ENCODE results near the gene TWNK. TPM values are rescaled to one million over a fixed set of nuclear protein-coding genes. Genes with fewer than 3 reads are reported as not detected.

The TWNK gene
- total RNA-seq, 2 donors from 2014 or later: 9.7 to 17.3 TPM

DNA sequence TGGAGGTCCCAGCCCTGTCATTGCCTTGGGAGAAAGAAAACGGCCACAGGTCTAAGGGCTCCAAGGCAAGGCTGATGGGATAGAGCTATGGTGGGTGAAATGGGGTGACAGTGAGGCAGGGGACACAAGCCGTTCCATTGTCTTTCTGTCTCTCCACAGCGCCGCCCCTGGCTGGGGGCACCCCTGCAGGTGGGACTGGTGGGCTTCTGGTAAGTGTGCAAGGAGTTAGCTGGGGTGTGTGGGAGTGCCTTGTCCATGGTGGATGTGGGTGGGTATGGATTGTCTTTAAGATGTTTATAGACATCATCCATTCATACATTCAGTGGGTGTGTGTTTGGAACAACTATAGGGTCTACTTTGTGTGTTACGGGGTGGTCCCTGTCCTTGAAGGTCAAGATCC is 51.1 kb downstream of the TWNK start:
- Histone ChIP-seq H3K27ac (no peak overlapping the region), H3K4me3 (no peak overlapping the region), H3K4me1 (replicated peaks) (peaks cover 7% of the 10 kb centered on the region), H3K9me3 (no peaks in the 10 kb centered on the region), H3K27me3 (replicated peaks; ENCODE audit: insufficient read depth) (no peaks in the 10 kb centered on the region), H3K36me3 (peaks cover 0 to 4% of the 10 kb centered on the region in 2 donors)
- no peak for DNase-seq (ENCODE audit: low spot score)
- intact Hi-C loops (cut with DNase I): no loop called here
- TF ChIP-seq POLR2AphosphoS5 (IDR thresholded peaks at IDR 0.05) (no peak), CTCF (IDR thresholded peaks at IDR 0.05) (no peak), POLR2A (IDR thresholded peaks at IDR 0.05) (no peak)
- WGBS: 63% methylated on average over 5 of the region's 5 CpGs

DNA sequence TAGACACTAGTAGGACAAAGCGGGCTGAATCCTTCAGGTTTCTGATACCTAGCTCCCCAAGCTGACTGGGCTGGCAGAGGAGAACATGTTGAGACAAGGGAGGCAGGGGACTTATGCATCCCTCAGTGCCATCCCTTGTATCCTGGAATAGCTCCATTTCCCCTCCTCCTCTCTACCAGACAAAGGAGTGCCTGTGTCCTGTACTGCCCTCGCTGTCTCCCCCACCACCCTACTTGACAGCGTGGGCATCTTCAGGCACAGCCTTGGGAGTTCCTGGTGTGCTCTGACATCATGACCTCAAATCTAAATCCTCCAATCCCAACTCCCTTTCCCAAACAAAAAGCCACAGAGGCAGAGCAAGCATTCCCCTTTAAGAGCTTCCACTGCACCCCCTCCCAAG is 52.7 kb downstream of the TWNK start:
- Histone ChIP-seq H3K36me3 (peaks cover 0 to 4% of the 10 kb centered on the region in 2 donors), H3K27ac (no peak overlapping the region), H3K4me3 (no peak overlapping the region), H3K9me3 (no peaks in the 10 kb centered on the region), H3K4me1 (replicated peaks) (peaks cover 7% of the 10 kb centered on the region), H3K27me3 (replicated peaks; ENCODE audit: insufficient read depth) (no peaks in the 10 kb centered on the region)
- no peak for DNase-seq (ENCODE audit: low spot score)
- intact Hi-C loops (cut with DNase I): loop anchor here (2.0 kb wide), 1 partner anchor 27 kb away; no protein-coding TSS in a partner anchor
- WGBS: 82% methylated on average over 3 of the region's 3 CpGs
- TF ChIP-seq POLR2A (IDR thresholded peaks at IDR 0.05): no peak
- TF ChIP-seq POLR2AphosphoS5 (IDR thresholded peaks at IDR 0.05): no peak
- no peak for TF ChIP-seq CTCF (IDR thresholded peaks at IDR 0.05)

DNA sequence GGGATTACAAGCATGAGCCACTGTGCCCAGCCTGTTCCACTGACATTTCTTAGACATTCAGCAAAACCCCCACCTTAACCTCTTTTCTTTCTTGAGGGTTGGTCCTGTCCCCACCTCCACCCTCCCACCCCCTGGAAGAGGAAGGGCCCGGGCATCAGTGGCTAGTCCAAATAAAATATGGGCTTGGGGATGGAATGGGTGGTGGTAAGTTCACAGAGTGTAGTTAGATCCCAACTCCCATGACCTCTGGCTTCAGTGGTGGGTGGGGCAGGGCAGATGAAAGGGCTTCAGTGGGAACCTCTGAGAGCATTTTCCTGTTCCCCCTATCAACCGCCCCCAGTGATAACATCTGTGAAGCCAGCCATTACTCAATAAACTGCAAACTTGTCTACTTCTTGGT is 53.5 kb downstream of the TWNK start:
- Histone ChIP-seq H3K36me3 (no peaks in the 10 kb centered on the region), H3K27me3 (replicated peaks; ENCODE audit: insufficient read depth) (no peaks in the 10 kb centered on the region), H3K27ac (no peak overlapping the region), H3K4me1 (replicated peaks) (peaks cover 7% of the 10 kb centered on the region), H3K9me3 (no peaks in the 10 kb centered on the region), H3K4me3 (no peak overlapping the region)
- TF ChIP-seq POLR2AphosphoS5 (IDR thresholded peaks at IDR 0.05) (no peak), CTCF (IDR thresholded peaks at IDR 0.05) (no peak), POLR2A (IDR thresholded peaks at IDR 0.05) (no peak)
- DNase-seq (ENCODE audit: low spot score): no peak
- intact Hi-C loops (cut with DNase I): loop anchor here (2.0 kb wide), 1 partner anchor 26 kb away; no protein-coding TSS in a partner anchor
- WGBS: 30% methylated on average over 2 of the region's 2 CpGs

- Histone ChIP-seq H3K4me1 (replicated peaks) (peaks cover 7% of the 10 kb centered on the region), H3K9me3 (no peaks in the 10 kb centered on the region), H3K27ac (peak overlapping the region in 1 of 2 donors; percentile 82), H3K27me3 (replicated peaks; ENCODE audit: insufficient read depth) (no peaks in the 10 kb centered on the region), H3K4me3 (no peak overlapping the region), H3K36me3 (no peaks in the 10 kb centered on the region)
- intact Hi-C loops (cut with DNase I): loop anchor here (2.0 kb wide), 1 partner anchor 25 kb away; no protein-coding TSS in a partner anchor
- DNase-seq (ENCODE audit: low spot score): peak; percentile 85
- WGBS: 20% methylated on average over 6 of the region's 6 CpGs
- TF ChIP-seq POLR2A (IDR thresholded peaks at IDR 0.05): no peak
- TF ChIP-seq POLR2AphosphoS5 (IDR thresholded peaks at IDR 0.05): peak; percentile 71
- peak; percentile 65 to 84 (median 76) for TF ChIP-seq CTCF (IDR thresholded peaks at IDR 0.05)
Observed at GRCh38 chr10:101041252-101041761, 54.0 kb downstream of the TWNK start.

DNA sequence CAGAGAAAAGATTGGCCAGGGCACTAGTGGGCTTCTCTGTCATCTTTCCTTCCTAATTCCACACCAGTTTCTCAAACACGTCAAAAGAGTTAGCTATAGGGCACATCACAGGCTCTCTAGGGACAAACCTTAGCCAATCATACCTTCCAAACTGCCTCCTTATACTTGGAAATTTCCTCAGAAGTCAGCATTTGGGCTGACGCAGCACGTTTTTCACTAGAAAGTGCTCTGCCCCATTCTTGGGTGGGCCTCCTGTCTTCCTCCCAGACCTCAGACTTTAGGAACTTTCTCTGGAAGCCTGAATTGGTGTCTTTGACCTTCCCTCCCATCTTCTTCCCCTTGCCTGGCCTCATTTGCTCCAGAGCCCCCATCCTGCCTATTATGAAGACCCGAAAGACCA is 54.8 kb downstream of the TWNK start:
- no peaks in the 10 kb centered on the region for H3K9me3 ChIP-seq
- intact Hi-C loops (cut with DNase I): no loop called here
- H3K4me1 ChIP-seq (replicated peaks): peaks cover 7% of the 10 kb centered on the region
- H3K27ac ChIP-seq: peak overlapping the region; percentile 82 to 85
- no peak for TF ChIP-seq POLR2AphosphoS5 (IDR thresholded peaks at IDR 0.05)
- TF ChIP-seq POLR2A (IDR thresholded peaks at IDR 0.05): no peak
- TF ChIP-seq CTCF (IDR thresholded peaks at IDR 0.05): no peak
- DNase-seq (ENCODE audit: low spot score): no peak
- no peaks in the 10 kb centered on the region for H3K27me3 ChIP-seq (replicated peaks; ENCODE audit: insufficient read depth)
- H3K36me3 ChIP-seq: no peaks in the 10 kb centered on the region
- peak overlapping the region; percentile 35 to 39 for H3K4me3 ChIP-seq
- 64% methylated on average over 4 of the region's 4 CpGs for WGBS
